NCI-H2171 treated with DMSO at 0.1 percent for 48 hours (cell line): Measurements from ENCODE around the gene YPEL1.
"Not testable (repeated sequence)": the region's sequence is repeated elsewhere in the genome, so short reads cannot be mapped to it uniquely, and the experiment has no call there.

Experiments used
- DNase-seq: peaks from one replicate; lab custom pipeline; 2025; lab: John Stamatoyannopoulos, UW

YPEL1 gene

GRCh38 chr22:21683401-21683811 is 52.2 kb downstream of the YPEL1 start:
- DNase-seq, result no peak

- no peak for DNase-seq
Measured at GRCh38 chr22:21682385-21683175, 53.0 kb downstream of the YPEL1 start.

- no peak for DNase-seq
Measured at GRCh38 chr22:21681566-21682370, 53.8 kb downstream of the YPEL1 start.

- DNase-seq, result no peak
Measured at GRCh38 chr22:21680830-21681565, 54.6 kb downstream of the YPEL1 start.

- no peak for DNase-seq
Measured at GRCh38 chr22:21679383-21679782, 56.2 kb downstream of the YPEL1 start.

- not testable (repeated sequence) for DNase-seq
Measured at GRCh38 chr22:21678842-21679241, 56.8 kb downstream of the YPEL1 start.

- DNase-seq, result no peak
Measured at GRCh38 chr22:21677606-21678443, 57.8 kb downstream of the YPEL1 start.

GRCh38 chr22:21674638-21675245 is 60.9 kb downstream of the YPEL1 start:
- no peak for DNase-seq

GRCh38 chr22:21673534-21674321 is 61.9 kb downstream of the YPEL1 start:
- DNase-seq, result no peak

GRCh38 chr22:21672107-21672629 is 63.4 kb downstream of the YPEL1 start:
- DNase-seq, result no peak

GRCh38 chr22:21669026-21669425 is 66.6 kb downstream of the YPEL1 start:
- peak; percentile 43 for DNase-seq

GRCh38 chr22:21666786-21667185 is 68.8 kb downstream of the YPEL1 start:
- no peak for DNase-seq

- DNase-seq, result no peak
Measured at GRCh38 chr22:21665047-21665851, 70.3 kb downstream of the YPEL1 start.

- DNase-seq, result no peak
Measured at GRCh38 chr22:21663738-21664137, 71.9 kb downstream of the YPEL1 start.

- no peak for DNase-seq
Measured at GRCh38 chr22:21661991-21662390, 73.6 kb downstream of the YPEL1 start.

- DNase-seq, result no peak
Measured at GRCh38 chr22:21660904-21661303, 74.7 kb downstream of the YPEL1 start.

GRCh38 chr22:21659864-21660525 is 75.6 kb downstream of the YPEL1 start:
- DNase-seq, result no peak

- peak; percentile 80 for DNase-seq
Measured at GRCh38 chr22:21657360-21658032, 78.1 kb downstream of the YPEL1 start.
